HG03558 (cell line): ENCODE results near the gene FUOM.

ENCODE experiments used
- ATAC-seq: cut with Tn5 transposase; IDR thresholded peaks from one replicate; pipeline ENCODE4 v1.9.1; 2021; ENCODE audit warnings: moderate number of reproducible peaks; ENCODE audit not compliant: unreplicated experiment; ENCODE audit errors: extremely low read depth

FUOM gene, protein sequence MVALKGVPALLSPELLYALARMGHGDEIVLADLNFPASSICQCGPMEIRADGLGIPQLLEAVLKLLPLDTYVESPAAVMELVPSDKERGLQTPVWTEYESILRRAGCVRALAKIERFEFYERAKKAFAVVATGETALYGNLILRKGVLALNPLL

GRCh38 chr10:133357285-133358161 is at the start of gene FUOM:
TSS of gene FUOM (minus strand) at chr10:133358019. CDS start at chr10:133358007, 12 bp downstream.
- ATAC-seq, result peak; percentile 38

DNA sequence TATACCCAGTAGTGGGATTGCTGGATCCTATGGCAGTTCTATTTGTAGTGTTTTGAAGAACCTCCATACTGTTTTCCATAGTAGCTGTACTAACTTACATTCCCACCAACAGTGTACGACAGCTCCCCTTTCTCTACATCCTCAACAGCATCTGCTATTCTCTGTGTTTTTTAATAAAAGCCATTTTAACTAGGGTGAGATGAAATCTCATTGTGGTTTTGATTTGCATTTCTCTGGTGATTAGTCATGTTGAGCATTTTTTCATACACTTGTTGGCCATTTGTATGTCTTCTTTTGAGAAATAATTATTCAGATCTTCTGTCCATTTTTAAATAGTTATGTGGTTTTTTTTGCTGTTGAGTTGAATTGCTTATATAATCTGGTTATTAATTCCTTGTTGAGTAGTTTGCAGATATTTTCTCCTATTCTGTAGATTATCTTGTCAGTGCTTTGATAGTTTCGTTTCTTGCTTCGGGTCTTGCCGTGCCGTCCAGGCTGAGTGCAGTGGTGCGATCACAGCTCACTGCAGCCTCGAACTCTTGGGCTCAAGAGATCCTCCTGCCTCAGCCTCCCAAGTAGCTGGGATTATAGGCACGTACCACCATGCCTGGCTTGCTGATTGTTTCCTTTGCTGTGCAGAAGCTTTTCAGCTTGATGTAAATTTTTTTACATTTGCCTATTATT is 48.2 kb upstream of the FUOM start:
- no peak for ATAC-seq

DNA sequence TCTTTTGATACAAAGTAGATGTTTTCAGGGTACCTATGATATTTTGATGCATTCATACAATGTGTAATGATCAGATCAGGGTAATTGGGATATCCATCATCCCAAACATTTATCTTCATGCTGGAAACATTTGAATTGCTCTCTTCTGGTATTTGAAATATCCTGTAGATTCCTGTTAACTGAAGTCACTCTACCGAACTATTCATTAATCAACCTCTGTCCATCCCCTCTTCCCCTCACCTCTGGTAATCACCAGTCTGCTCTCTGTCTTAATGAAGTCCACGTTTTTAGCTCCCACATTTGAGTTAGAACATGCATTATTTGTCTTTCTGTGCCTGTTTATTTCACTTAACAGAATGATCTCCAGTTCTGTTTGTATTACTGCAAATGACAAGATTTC is 47.5 kb upstream of the FUOM start:
- ATAC-seq, result no peak

DNA sequence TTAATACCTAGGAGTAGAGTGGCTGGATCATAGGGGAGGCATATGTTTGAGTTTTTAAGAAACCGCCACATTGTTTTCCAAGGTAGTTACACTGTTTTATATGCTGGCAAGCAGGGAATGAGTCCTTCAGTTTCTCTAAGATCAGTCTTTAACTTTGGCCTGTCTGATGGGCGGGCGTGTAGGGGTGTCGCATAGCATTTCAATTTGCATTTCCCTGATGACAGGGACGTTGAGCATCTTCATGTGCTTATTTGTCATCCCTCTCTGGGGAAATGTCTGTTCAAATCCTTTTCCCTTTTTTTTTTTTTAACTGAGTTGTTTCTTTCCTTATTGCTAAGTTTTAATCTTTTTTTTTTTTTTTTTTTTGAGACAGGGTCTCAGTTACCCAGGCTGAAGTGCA is 46.0 kb upstream of the FUOM start:
- no peak for ATAC-seq

DNA sequence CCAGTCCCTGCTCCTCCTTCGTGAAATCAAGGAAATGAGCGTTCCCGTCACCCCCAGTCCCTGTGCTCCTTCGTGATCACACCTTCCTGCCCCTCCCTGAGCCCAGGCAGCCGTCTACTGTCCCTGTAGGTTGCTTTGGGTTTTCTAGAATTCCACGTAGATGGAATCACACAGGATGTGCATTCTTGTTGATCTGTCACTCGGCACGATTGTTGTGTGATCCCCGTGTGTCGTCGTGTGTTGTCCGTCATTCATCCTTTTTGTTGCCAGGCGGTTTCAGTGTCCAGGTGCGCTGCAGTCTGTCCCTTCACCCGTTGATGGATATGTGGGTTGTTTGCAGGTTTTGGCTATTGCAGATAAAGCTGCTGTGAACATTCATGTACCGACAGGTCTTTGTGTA is 45.5 kb upstream of the FUOM start:
- ATAC-seq, result no peak

GRCh38 chr10:133401981-133402725 is 44.3 kb upstream of the FUOM start:
- ATAC-seq, result no peak

GRCh38 chr10:133401500-133401899 is 43.7 kb upstream of the FUOM start:
- ATAC-seq, result no peak

DNA sequence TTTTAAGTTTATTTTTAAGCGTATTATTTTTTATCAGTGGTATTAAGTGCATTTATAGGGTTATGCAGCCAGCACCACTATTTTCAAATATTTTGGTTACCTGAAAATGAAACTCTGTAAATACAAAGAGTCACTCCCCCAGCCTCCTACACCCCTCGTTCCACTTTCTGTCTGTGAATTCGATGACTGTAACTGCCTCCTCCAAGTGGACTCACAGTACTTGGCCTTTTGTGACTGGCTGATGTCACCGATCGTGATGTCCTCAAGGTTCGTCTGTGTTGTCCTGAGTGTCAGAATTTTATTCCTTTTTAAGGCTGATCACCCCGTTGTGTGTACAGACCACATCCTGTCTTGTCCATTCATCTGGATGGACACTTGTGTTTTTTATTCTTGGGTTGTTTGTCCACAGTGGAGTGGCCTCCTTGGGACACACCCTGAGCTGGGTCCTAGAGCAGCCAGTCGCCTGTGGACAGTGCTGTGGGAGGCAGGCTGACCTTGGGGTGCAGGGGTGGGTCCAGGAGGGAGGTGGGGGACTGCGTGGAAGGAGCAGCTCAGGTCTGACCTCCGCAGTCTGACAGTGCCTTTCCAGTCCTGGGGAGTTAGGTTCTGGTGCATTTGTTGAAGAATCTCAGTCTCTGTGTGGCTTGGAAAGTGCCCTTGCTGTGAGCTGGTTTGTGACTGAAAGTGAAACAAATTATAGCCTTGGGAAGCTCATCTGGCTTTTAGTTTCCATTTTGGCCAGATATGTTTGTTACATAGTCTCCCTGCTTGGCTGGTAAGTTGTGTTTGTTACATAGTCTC is 43.0 kb upstream of the FUOM start:
- no peak for ATAC-seq

DNA sequence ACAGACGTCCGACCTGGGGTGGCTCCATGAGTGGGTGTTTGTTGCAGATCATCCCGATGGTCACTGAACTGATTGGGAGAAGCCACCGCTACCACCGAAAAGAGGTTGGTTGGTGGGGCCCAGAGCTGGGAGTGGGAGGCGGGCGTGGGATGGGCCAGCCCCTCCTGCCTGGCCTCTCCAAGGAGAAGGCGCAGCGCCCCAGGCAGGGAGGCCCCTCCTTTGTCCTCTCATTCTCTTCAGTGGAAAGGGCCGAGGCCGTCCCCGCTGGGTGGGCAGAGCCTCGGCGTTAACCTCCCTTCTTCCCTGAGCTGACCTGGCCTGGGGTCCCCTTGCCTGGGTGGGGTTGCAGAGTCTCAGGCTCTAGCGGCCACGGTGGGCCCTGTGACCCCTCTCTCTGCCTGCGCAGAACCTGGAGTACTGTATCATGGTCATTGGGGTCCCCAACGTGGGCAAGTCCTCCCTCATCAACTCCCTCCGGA is 41.3 kb upstream of the FUOM start:
- no peak for ATAC-seq

DNA sequence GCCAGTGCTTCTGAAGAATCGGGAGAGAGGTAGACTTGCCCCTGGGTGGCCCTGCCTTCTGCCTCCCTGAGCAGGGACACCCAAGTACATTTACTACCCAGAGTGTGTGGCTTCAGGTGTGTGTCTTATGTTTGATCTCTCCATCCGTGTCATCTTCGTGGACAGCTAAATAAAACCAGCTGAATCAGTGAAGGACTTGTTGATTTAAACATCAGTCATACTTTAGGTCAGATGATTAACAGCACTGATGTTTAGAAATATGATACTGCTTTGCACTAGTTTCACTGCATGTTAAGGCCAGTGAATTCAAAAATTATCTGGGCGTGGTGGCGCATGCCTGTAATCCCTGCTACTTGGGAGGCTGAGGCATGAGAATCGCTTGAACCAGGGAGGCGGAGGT is 40.1 kb upstream of the FUOM start:
- ATAC-seq, result no peak

DNA sequence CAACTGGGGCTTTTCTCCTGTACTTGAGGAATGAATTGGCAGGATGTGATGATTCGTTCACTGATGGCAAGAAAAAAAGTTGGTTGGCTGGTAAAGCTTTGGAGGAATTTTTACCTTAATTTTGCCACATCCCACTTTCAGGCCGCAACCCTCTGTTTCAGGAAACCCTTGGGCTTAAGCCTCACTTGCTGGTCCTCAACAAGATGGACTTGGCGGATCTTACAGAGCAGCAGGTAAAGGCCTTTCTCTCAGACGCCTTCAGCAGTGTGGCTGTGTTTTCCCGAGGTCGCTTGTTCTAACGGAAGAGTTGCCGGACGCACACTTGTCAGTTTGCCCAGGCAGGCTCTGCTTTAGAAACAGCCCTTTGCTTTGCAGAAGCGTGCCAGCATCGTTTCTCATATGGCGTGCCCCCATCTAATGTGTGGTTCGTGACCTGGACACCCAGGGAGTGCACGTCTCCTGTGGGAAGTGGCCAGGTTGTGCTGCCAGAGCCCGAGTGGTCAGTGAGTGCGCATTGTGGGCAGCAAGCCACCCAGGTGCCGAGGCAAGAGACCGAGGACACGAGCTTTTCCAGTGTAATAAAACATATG is 38.3 kb upstream of the FUOM start:
- ATAC-seq, result no peak

DNA sequence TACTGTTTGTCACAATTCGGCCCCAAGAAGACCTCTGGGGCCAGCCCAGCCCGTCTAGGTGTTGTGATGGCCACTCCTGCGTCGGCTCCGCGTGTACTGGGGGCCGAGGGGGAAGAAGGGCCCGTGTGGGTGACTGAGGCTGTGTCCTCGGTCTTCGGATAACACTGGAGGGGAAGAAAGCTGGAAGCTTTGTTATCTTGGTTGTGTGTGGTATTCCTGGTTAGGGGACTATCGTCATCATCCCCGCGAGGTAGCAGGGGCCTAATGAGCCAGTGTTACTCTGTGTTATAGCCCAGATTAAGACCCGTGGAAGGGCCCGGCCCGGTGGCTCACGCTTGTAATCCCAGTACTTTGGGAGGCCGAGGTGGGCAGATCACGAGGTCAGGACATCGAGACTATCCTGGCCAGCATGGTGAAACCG is 37.0 kb upstream of the FUOM start:
- no peak for ATAC-seq

DNA sequence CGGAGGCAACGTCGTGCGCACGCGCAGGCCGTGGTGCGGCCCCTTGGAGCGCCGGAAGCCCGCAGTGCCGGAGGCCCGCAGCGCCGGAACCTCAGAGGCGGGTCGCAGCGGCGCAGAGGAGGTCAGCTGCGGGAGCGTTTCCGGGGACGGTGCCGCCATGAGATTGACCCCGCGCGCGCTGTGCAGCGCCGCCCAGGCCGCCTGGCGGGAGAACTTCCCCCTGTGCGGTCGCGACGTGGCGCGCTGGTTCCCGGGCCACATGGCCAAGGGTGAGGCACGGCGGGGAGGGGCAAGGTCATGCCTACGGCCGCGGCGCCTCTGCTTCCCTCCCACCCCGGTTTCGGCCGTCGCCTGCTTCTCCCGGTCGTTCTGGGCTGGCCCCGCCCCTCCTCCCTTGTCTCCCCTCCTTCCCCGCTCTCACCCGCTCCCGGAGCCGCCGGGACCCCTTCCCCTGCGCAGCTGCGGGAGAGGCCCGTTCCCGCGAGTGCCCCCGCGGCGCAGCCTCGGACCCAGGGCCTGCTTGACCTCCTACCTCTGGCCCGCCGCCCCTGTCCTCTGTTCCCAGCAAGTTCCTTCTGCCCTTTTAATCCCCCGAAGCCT is 36.3 kb upstream of the FUOM start, which contains the start of gene MTG1:
TSS of gene MTG1 (plus strand) at position 94 of the 600 bp plus-strand sequence. CDS start at position 158, 64 bp downstream.
- peak; percentile 53 for ATAC-seq

DNA sequence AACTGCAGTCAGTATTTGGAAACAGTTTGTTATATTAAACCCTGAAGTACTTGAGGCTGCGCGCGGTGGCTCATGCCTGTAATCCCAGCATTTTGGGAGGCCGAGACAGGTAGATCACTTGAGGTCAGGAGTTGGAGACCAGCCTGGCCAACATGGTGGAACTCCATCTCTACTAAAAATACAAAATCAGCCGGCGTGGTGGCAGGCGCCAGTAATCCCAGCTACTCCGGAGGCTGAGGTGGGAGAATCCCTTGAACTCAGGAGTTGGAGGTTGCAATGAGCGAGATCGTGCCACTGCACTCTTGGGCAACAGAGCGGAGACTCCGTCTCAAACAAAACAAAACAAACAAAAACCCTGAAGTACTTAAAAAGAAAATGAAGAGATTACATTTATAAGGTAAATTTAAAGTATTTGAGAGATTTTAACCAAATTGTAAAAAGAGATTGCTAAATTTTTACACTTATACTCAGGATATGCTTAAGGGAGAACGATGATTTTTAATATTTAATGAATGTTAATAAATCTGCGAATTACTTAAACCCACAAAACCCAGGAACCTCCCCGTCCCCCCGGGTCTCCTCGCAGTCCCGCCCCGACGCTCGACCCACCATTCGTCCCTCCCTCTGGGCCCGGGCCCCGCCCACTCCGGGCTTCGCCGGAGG is 35.7 kb upstream of the FUOM start:
- no peak for ATAC-seq

DNA sequence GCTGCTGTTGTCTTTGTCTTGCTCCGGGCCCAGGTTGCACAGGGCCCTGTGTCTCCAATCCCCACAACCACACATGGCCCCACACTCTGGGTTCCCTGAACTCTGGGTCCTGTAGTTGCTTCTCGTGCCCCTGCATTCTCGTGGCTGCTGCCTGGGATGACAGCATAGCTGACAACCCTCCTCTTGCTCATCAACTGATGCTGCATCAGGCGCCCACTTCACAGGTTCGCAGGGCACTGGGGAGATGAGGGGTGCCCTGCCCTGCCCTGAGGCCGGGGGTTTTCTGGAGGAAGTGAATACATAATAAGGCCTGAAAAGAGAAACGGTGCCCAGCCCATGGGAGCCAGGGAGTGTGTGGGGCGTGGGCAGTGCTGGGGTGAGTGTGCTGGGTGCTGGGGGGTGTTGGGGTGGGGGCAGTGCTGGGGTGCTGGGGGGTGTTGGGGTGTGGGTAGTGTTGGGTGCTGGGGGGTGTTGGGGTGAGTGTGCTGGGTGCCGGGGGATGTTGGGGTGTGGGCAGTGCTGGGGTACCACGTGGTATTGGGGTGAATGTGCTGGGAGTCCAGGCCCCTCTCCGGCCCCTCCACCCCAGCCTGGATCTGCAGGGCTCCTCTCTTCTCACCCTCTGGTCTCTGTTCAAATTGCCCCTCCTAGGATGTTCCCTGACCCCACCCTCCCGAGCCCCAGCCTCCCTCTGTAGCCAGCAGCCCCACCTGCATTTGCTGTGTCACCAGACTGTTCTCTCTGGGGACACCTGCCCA is 34.1 kb upstream of the FUOM start:
- ATAC-seq, result no peak

DNA sequence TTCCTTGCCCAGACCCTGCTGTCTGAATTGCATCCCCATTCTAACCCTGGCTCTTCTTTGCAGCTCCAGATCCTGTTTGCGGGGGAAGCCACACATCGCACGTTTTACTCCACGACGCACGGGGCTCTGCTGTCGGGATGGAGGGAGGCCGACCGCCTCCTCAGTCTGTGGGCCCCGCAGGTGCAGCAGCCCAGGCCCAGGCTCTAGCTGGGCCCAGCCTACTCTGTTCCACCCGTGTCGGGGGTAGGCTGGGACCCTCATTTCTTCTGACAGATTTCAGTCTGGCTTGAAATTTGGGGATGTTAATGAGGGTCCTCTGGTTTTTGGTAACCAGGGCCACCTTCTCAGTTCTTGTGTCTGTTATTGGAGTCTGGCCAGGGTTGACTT is 33.4 kb upstream of the FUOM start:
- no peak for ATAC-seq

- no peak for ATAC-seq
Measured at GRCh38 chr10:133390597-133391248, 32.9 kb upstream of the FUOM start.
